K562 (cell line): Measurements from ENCODE around the gene UBE2V1.

ENCODE experiments used
- EGR1 ChIP-seq: fragments of 450-650 bp; conservative IDR thresholded peaks from 2 replicates; pipeline ENCODE4 v1.6.1; 2017; ENCODE audit warnings: mild to moderate bottlenecking
- EZH2 ChIP-seq: IDR thresholded peaks from 2 replicates; pipeline ENCODE4 v1.6.1; 2012; ENCODE audit warnings: low read depth, mild to moderate bottlenecking, inconsistent platforms, low read length, borderline replicate concordance
- KDM1A ChIP-seq, 2 experiments: fragments of 450-650 bp; IDR thresholded peaks; 2 replicates each; pipeline ENCODE4 v1.6.1; 2016; ENCODE audit warnings: mild to moderate bottlenecking in 2 of 2
- POLR2AphosphoS5 ChIP-seq: IDR thresholded peaks from 2 replicates; pipeline ENCODE4 v1.6.1; 2011; ENCODE audit warnings: mild to moderate bottlenecking, low read depth, low read length, moderate library complexity; ENCODE audit not compliant: control insufficient read depth, insufficient read depth
- TF ChIP-seq, protein P1 (sequence below): IDR thresholded peaks from 3 replicates; pipeline ENCODE4 v1.6.1; 2011; ENCODE audit warnings: borderline replicate concordance, mild to moderate bottlenecking; ENCODE audit not compliant: insufficient read length, insufficient read depth

DNA sequence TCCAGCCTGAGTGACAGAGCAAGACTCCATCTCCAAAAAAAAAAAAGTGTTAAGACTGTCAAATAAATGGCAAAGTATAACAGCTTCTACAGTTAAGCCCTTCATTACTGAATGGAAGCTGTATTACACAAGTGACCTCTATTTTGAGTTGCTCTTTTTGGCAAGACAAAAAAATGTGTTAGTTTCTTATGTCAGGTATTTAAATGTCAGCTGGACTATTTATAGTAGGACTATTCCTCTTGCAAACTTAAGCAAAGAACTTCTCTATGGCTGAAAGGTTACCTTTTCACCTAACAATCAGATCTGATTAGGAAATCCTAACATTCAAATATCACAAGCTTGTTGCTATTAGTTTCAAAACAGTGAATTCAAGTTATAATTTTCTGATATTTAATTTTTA lies 12.4 kb downstream of the UBE2V1 start:
- TF ChIP-seq POLR2AphosphoS5 (no peak), EGR1 (no peak), EZH2 (no peak), KDM1A (IDR thresholded peaks at IDR 0.05) (no peak)
- TF ChIP-seq, protein P1, sequence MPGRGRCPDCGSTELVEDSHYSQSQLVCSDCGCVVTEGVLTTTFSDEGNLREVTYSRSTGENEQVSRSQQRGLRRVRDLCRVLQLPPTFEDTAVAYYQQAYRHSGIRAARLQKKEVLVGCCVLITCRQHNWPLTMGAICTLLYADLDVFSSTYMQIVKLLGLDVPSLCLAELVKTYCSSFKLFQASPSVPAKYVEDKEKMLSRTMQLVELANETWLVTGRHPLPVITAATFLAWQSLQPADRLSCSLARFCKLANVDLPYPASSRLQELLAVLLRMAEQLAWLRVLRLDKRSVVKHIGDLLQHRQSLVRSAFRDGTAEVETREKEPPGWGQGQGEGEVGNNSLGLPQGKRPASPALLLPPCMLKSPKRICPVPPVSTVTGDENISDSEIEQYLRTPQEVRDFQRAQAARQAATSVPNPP: no peak
